ES-I3 (cell line): ENCODE data around the gene TIPRL.
"Not testable (repeated sequence)": the region's sequence is repeated elsewhere in the genome, so short reads cannot be mapped to it uniquely, and the experiment has no call there.

Experiments used
- H3K36me3 ChIP-seq: 2 replicates; pipeline ENCODE4 v1.6.1; 2013; ENCODE audit warnings: mild to moderate bottlenecking, low read length, control low read depth, moderate library complexity; ENCODE audit not compliant: insufficient read depth
- H3K4me1 ChIP-seq: 2 replicates; pipeline ENCODE4 v1.6.1; 2013; ENCODE audit warnings: mild to moderate bottlenecking, control low read depth, low read length; ENCODE audit not compliant: insufficient read depth
- H3K9ac ChIP-seq: 2 replicates; pipeline ENCODE4 v1.6.1; 2013; ENCODE audit warnings: low read depth, mild to moderate bottlenecking, low read length, moderate library complexity
- H3K9me3 ChIP-seq: 2 replicates; pipeline ENCODE4 v1.6.1; 2013; ENCODE audit warnings: mild to moderate bottlenecking, low read length, moderate library complexity; ENCODE audit not compliant: control insufficient read depth, insufficient read depth

Gene TIPRL

GRCh38 chr1:168146160-168146539 lies 32.6 kb upstream of the TIPRL start:
- Histone ChIP-seq H3K9me3 (no peaks in the 10 kb centered on the region), H3K4me1 (no peaks in the 10 kb centered on the region), H3K9ac (no peak overlapping the region), H3K36me3 (no peaks in the 10 kb centered on the region)

- H3K36me3 ChIP-seq, result no peaks in the 10 kb centered on the region
- H3K4me1 ChIP-seq, result peaks cover 3% of the 10 kb centered on the region; the same call in 1 of the 2 replicates
- H3K9me3 ChIP-seq, result no peaks in the 10 kb centered on the region
- H3K9ac ChIP-seq, result no peak overlapping the region
Measured at GRCh38 chr1:168146626-168147025, 32.1 kb upstream of the TIPRL start.

- Histone ChIP-seq H3K9ac (no peak overlapping the region), H3K4me1 (peaks cover 3% of the 10 kb centered on the region; the same call in 1 of the 2 replicates)
Measured at GRCh38 chr1:168148916-168149315, 29.8 kb upstream of the TIPRL start.

GRCh38 chr1:168150283-168150682 lies 28.5 kb upstream of the TIPRL start:
- peaks cover 3% of the 10 kb centered on the region; the same call in 1 of the 2 replicates for H3K4me1 ChIP-seq
- H3K36me3 ChIP-seq, result no peaks in the 10 kb centered on the region
- no peaks in the 10 kb centered on the region for H3K9me3 ChIP-seq
- H3K9ac ChIP-seq, result no peak overlapping the region

More at GRCh38 chr1:168148916-168149315, 29.8 kb upstream of the TIPRL start:
- Histone ChIP-seq H3K9me3 (no peaks in the 10 kb centered on the region), H3K36me3 (no peaks in the 10 kb centered on the region)

GRCh38 chr1:168151935-168152334 lies 26.8 kb upstream of the TIPRL start:
- H3K36me3 ChIP-seq, result no peaks in the 10 kb centered on the region
- H3K4me1 ChIP-seq, result peaks cover 3% of the 10 kb centered on the region; the same call in 1 of the 2 replicates
- no peak overlapping the region for H3K9ac ChIP-seq
- H3K9me3 ChIP-seq, result no peaks in the 10 kb centered on the region

GRCh38 chr1:168154707-168155106 lies 24.1 kb upstream of the TIPRL start:
- H3K9me3 ChIP-seq, H3K4me1 ChIP-seq, H3K36me3 ChIP-seq, H3K9ac ChIP-seq: not testable (repeated sequence)

GRCh38 chr1:168155910-168156309 lies 22.9 kb upstream of the TIPRL start:
- Histone ChIP-seq H3K36me3 (no peaks in the 10 kb centered on the region), H3K4me1 (peaks cover 3% of the 10 kb centered on the region; the same call in 1 of the 2 replicates), H3K9ac (no peak overlapping the region), H3K9me3 (no peaks in the 10 kb centered on the region)

- no peaks in the 10 kb centered on the region for H3K36me3 ChIP-seq
- H3K4me1 ChIP-seq, result no peaks in the 10 kb centered on the region
- no peak overlapping the region for H3K9ac ChIP-seq
- no peaks in the 10 kb centered on the region for H3K9me3 ChIP-seq
Measured at GRCh38 chr1:168157638-168158037, 21.1 kb upstream of the TIPRL start.

GRCh38 chr1:168159251-168159650 lies 19.5 kb upstream of the TIPRL start:
- no peak overlapping the region for H3K9ac ChIP-seq
- H3K9me3 ChIP-seq, result no peaks in the 10 kb centered on the region
- H3K4me1 ChIP-seq, result no peaks in the 10 kb centered on the region
- no peaks in the 10 kb centered on the region for H3K36me3 ChIP-seq

- no peaks in the 10 kb centered on the region for H3K9me3 ChIP-seq
- H3K9ac ChIP-seq, result no peak overlapping the region
- no peaks in the 10 kb centered on the region for H3K36me3 ChIP-seq
- H3K4me1 ChIP-seq, result no peaks in the 10 kb centered on the region
Measured at GRCh38 chr1:168159979-168160378, 18.8 kb upstream of the TIPRL start.

GRCh38 chr1:168161459-168161858 lies 17.3 kb upstream of the TIPRL start:
- Histone ChIP-seq H3K9ac (no peak overlapping the region), H3K9me3 (no peaks in the 10 kb centered on the region), H3K4me1 (no peaks in the 10 kb centered on the region), H3K36me3 (no peaks in the 10 kb centered on the region)

- Histone ChIP-seq H3K36me3 (no peaks in the 10 kb centered on the region), H3K9ac (no peak overlapping the region), H3K9me3 (no peaks in the 10 kb centered on the region), H3K4me1 (no peaks in the 10 kb centered on the region)
Measured at GRCh38 chr1:168163670-168164069, 15.1 kb upstream of the TIPRL start.

GRCh38 chr1:168164771-168165170 lies 14.0 kb upstream of the TIPRL start:
- Histone ChIP-seq H3K9me3 (no peaks in the 10 kb centered on the region), H3K9ac (no peak overlapping the region), H3K36me3 (no peaks in the 10 kb centered on the region), H3K4me1 (no peaks in the 10 kb centered on the region)

GRCh38 chr1:168167806-168168205 lies 11.0 kb upstream of the TIPRL start:
- no peaks in the 10 kb centered on the region for H3K9me3 ChIP-seq
- no peaks in the 10 kb centered on the region for H3K4me1 ChIP-seq
- no peak overlapping the region for H3K9ac ChIP-seq
- no peaks in the 10 kb centered on the region for H3K36me3 ChIP-seq

GRCh38 chr1:168170564-168171508 lies 7.9 kb upstream of the TIPRL start:
- Histone ChIP-seq H3K9ac (no peak overlapping the region), H3K9me3 (no peaks in the 10 kb centered on the region), H3K36me3 (no peaks in the 10 kb centered on the region), H3K4me1 (no peaks in the 10 kb centered on the region)
